HEK293 (cell line): ENCODE measurements around the gene GPAT2.
"Not testable (repeated sequence)": the region's sequence is repeated elsewhere in the genome, so short reads cannot be mapped to it uniquely, and the experiment has no call there.

ENCODE experiments used
- CTCF ChIA-PET: fragments of 350-600 bp; formaldehyde crosslinking; extraction: SDS; loops from one replicate; lab custom pipeline; 2021; ENCODE audit warnings: antibody characterized with exemption; lab: Yijun Ruan, JAX
- POLR2A ChIA-PET: fragments of 300-600 bp; formaldehyde crosslinking; extraction: SDS; loops from one replicate; lab custom pipeline; 2020; ENCODE audit warnings: antibody characterized with exemption, inconsistent platforms; lab: Yijun Ruan, JAX
- H3K27ac ChIP-seq: fragments of 200-500 bp; sonication (Bioruptor generic); 2 replicates; pipeline ENCODE4 v1.5.1; 2014; ENCODE audit warnings: low read depth, low read length, control low read depth, inconsistent platforms; ENCODE audit errors: extremely low read depth
- H3K36me3 ChIP-seq, 2 experiments: fragments of 200-500 bp in 1 of 2; sonication (Bioruptor generic) in 1 of 2; 1 replicate in 1 of 2; 2 replicates in 1 of 2; pipeline ENCODE4 v1.5.1; 2014 to 2017; ENCODE audit warnings: inconsistent platforms in 2 of 2, low read length in 2 of 2; ENCODE audit not compliant: control insufficient read depth in 2 of 2, insufficient read depth in 1 of 2
- H3K4me1 ChIP-seq: fragments of 200-500 bp; sonication (Bioruptor generic); 2 replicates; pipeline ENCODE4 v1.5.1; 2014; ENCODE audit warnings: mild to moderate bottlenecking, low read length, inconsistent platforms; ENCODE audit not compliant: control insufficient read depth, insufficient read depth
- H3K4me3 ChIP-seq: 2 replicates; pipeline ENCODE4 v1.5.1; 2011; ENCODE audit warnings: low read depth, mild to moderate bottlenecking, control low read depth, low read length, moderate library complexity
- H3K9me3 ChIP-seq: fragments of 200-500 bp; sonication (Bioruptor generic); 2 replicates; pipeline ENCODE4 v1.5.1; 2014; ENCODE audit warnings: low read depth, low read length, inconsistent platforms; ENCODE audit not compliant: control insufficient read depth, insufficient read depth
- ATF2 ChIP-seq: fragments of 450-650 bp; formaldehyde crosslinking; IDR thresholded peaks from 2 replicates; pipeline ENCODE4 v1.5.1; 2016; ENCODE audit warnings: missing biosample characterization, missing genetic modification characterization, low read depth
- CTCF ChIP-seq: fragments of 450-650 bp; formaldehyde crosslinking; IDR thresholded peaks from 2 replicates; pipeline ENCODE4 v1.5.1; 2016; ENCODE audit warnings: missing biosample characterization, missing genetic modification characterization
- HOXC10 ChIP-seq: sonication (generic); formaldehyde crosslinking; IDR thresholded peaks from 2 replicates; pipeline ENCODE4 v1.8.1; 2023; ENCODE audit warnings: mild to moderate bottlenecking, missing genetic modification reagents
- SALL2 ChIP-seq: fragments of 450-650 bp; formaldehyde crosslinking; IDR thresholded peaks from 2 replicates; pipeline ENCODE4 v1.5.0; 2017; ENCODE audit warnings: missing biosample characterization, mild to moderate bottlenecking, missing genetic modification characterization, borderline replicate concordance
- SP2 ChIP-seq: fragments of 450-650 bp; formaldehyde crosslinking; IDR thresholded peaks from 2 replicates; pipeline ENCODE4 v1.5.1; 2016; ENCODE audit warnings: missing biosample characterization, missing genetic modification characterization
- YY1 ChIP-seq: fragments of 450-650 bp; formaldehyde crosslinking; IDR thresholded peaks from 2 replicates; pipeline ENCODE4 v1.5.1; 2018; ENCODE audit warnings: missing biosample characterization, missing genetic modification characterization
- ZBTB17 ChIP-seq: fragments of 450-650 bp; formaldehyde crosslinking; IDR thresholded peaks from 2 replicates; pipeline ENCODE4 v1.5.1; 2016; ENCODE audit warnings: missing biosample characterization, missing genetic modification characterization
- ZNF112 ChIP-seq: fragments of 450-650 bp; formaldehyde crosslinking; IDR thresholded peaks from 2 replicates; pipeline ENCODE4 v1.5.0; 2017; ENCODE audit warnings: missing biosample characterization, missing genetic modification characterization
- ZNF157 ChIP-seq: fragments of 450-650 bp; formaldehyde crosslinking; IDR thresholded peaks from 2 replicates; pipeline ENCODE4 v1.5.1; 2016; ENCODE audit warnings: missing biosample characterization, missing genetic modification characterization
- ZNF16 ChIP-seq: fragments of 450-650 bp; formaldehyde crosslinking; IDR thresholded peaks from 2 replicates; pipeline ENCODE4 v1.5.1; 2016; ENCODE audit warnings: low read depth, missing biosample characterization, missing genetic modification characterization
- ZNF366 ChIP-seq: fragments of 450-650 bp; formaldehyde crosslinking; conservative IDR thresholded peaks from 2 replicates; pipeline ENCODE4 v1.5.1; 2016; ENCODE audit warnings: missing biosample characterization, missing genetic modification characterization
- ZNF561 ChIP-seq: fragments of 450-650 bp; IDR thresholded peaks from 2 replicates; pipeline ENCODE4 v1.5.1; 2018; ENCODE audit warnings: missing biosample characterization, missing genetic modification characterization, borderline replicate concordance
- ZNF571 ChIP-seq: fragments of 450-650 bp; formaldehyde crosslinking; IDR thresholded peaks from 2 replicates; pipeline ENCODE4 v1.5.0; 2017; ENCODE audit warnings: missing biosample characterization, missing genetic modification characterization
- ZNF629 ChIP-seq: fragments of 450-650 bp; formaldehyde crosslinking; IDR thresholded peaks from 2 replicates; pipeline ENCODE4 v1.5.1; 2017; ENCODE audit warnings: missing biosample characterization, missing genetic modification characterization
- ZNF660 ChIP-seq: fragments of 450-650 bp; IDR thresholded peaks from 2 replicates; pipeline ENCODE4 v1.5.1; 2018; ENCODE audit warnings: missing biosample characterization, mild to moderate bottlenecking, missing genetic modification characterization
- ZNF692 ChIP-seq: fragments of 450-650 bp; formaldehyde crosslinking; IDR thresholded peaks from 2 replicates; pipeline ENCODE4 v1.5.1; 2016; ENCODE audit warnings: missing biosample characterization, missing genetic modification characterization

The GPAT2 gene

GRCh38 chr2:96065381-96065930, 30.7 kb upstream of the GPAT2 start:
- Histone ChIP-seq H3K9me3 (no peaks in the 10 kb centered on the region), H3K4me1 (no peaks in the 10 kb centered on the region), H3K27ac (no peak overlapping the region), H3K4me3 (no peak overlapping the region), H3K36me3 (no peaks in the 10 kb centered on the region)
- ChIA-PET CTCF (interaction anchor here (0.9 kb wide), 1 partner anchor 109 kb away, joined by 3 read pairs; no protein-coding TSS in a partner anchor), POLR2A (no interaction called here)
- TF ChIP-seq ZNF629 (tag by site-specific recombination) = no peak
- no peak for TF ChIP-seq ZNF692 (tag by site-specific recombination)
- no peak for TF ChIP-seq ZNF660 (tag by site-specific recombination)
- no peak for TF ChIP-seq SALL2 (tag by site-specific recombination)
- no peak for TF ChIP-seq HOXC10 (CRISPR knock-in tag)
- TF ChIP-seq ZNF561 (tag by site-specific recombination) = no peak
- TF ChIP-seq ATF2 (tag by site-specific recombination) = no peak
- no peak for TF ChIP-seq YY1 (tag by site-specific recombination)
- TF ChIP-seq ZNF112 (tag by site-specific recombination) = no peak
- no peak for TF ChIP-seq ZNF157
- no peak for TF ChIP-seq SP2 (tag by site-specific recombination)
- no peak for TF ChIP-seq ZNF16 (tag by site-specific recombination)

GRCh38 chr2:96064760-96065159, 30.0 kb upstream of the GPAT2 start:
- H3K9me3 ChIP-seq, H3K4me3 ChIP-seq, H3K27ac ChIP-seq, H3K36me3 ChIP-seq, H3K4me1 ChIP-seq, POLR2A ChIA-PET, CTCF ChIA-PET: not testable (repeated sequence)
- TF ChIP-seq ZNF366 (peak; percentile 99), ZNF571 (tag by site-specific recombination) (0 out of 2 replicates have a peak, but pooled peaks have one; percentile 3), ZBTB17 (tag by site-specific recombination) (peak; percentile 99)

GRCh38 chr2:96064047-96064675, 29.4 kb upstream of the GPAT2 start:
- POLR2A ChIA-PET, H3K9me3 ChIP-seq, H3K4me1 ChIP-seq, H3K36me3 ChIP-seq, H3K27ac ChIP-seq, H3K4me3 ChIP-seq: not testable (repeated sequence)
- CTCF ChIA-PET = interaction anchor here (0.6 kb wide), 2 partner anchors 54 to 445 kb away, joined by 3 to 4 read pairs; no protein-coding TSS in a partner anchor
- TF ChIP-seq CTCF = 0 out of 2 replicates have a peak, but pooled peaks have one; percentile 7
